B cell (primary cell): ENCODE measurements around the gene MSL3B.

Experiments
- EZH2 ChIP-seq: IDR thresholded peaks from 2 replicates; pipeline ENCODE4 v1.6.1; 2012; ENCODE audit warnings: borderline replicate concordance, low read depth, mild to moderate bottlenecking, moderate library complexity, low read length; ENCODE audit not compliant: insufficient read depth, poor library complexity, severe bottlenecking
- TF ChIP-seq, protein P1 (sequence below): fragments of 200-600 bp; IDR thresholded peaks from one replicate; pipeline ENCODE4 v1.8.0; 2022; ENCODE audit warnings: antibody characterized with exemption, mild to moderate bottlenecking

DNA sequence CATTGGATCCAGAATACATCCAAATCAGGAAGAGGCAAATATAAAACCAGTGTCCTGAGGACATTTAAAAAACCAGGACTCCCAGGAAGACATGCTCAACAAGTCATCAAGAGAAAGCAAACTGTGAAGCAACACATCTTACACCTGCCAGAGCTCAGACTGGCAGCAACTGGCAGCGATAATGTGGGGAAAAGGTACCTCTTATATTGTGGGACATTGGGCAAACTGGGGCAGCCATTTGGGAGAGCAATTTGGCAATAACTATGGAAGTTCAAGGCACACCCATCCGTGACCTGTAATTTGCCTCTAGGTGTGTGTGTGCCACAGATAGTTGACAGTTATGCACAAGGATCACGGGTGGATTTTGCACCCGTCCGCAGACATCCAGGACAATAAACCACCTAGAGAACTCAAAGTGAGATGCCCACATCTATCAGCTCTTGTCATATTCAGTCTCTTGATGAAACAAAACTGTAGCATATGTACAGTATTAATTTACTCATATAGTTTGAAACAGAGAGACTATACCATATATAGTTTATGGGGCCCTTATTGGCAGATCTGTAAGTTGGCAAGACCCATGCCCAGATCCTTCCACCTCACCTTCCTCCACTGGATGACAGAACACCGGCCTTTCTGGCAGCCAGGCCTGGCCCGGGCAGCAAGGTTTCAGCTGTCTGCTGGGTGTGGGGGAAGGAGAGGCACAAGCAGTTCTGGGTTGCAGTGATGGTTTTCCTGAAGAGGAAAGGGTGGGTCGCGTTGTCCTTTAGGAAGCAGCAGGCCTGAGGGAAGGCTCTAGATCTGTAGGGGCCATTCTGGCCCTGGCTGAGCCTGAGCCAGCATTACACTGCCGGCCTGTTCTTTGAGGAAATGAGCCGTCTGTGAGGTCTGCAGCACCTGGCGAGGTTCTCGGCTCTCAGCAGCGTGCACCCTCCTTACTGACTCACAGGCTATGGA is 32.7 kb downstream of the MSL3B start:
- TF ChIP-seq, protein P1, sequence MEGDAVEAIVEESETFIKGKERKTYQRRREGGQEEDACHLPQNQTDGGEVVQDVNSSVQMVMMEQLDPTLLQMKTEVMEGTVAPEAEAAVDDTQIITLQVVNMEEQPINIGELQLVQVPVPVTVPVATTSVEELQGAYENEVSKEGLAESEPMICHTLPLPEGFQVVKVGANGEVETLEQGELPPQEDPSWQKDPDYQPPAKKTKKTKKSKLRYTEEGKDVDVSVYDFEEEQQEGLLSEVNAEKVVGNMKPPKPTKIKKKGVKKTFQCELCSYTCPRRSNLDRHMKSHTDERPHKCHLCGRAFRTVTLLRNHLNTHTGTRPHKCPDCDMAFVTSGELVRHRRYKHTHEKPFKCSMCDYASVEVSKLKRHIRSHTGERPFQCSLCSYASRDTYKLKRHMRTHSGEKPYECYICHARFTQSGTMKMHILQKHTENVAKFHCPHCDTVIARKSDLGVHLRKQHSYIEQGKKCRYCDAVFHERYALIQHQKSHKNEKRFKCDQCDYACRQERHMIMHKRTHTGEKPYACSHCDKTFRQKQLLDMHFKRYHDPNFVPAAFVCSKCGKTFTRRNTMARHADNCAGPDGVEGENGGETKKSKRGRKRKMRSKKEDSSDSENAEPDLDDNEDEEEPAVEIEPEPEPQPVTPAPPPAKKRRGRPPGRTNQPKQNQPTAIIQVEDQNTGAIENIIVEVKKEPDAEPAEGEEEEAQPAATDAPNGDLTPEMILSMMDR = no peak
- no peak for TF ChIP-seq EZH2
